Kidney (tissue), 14 donors: ENCODE measurements around the gene LHPP. TPM values are rescaled to one million over a fixed set of nuclear protein-coding genes. Genes with fewer than 3 reads are reported as not detected.

Source experiments
- DNase-seq, 5 donors: peaks; one replicate each; pipeline ENCODE4 v3.0.0-alpha.2; 2013 to 2020
- FAIRE-seq: peaks from 2 replicates; lab custom pipeline; 2012; peaks lifted over from hg19 to GRCh38; lab: Jason Lieb, UNC
- H3K27ac ChIP-seq, 2 donors: one replicate each; pipeline ENCODE4 v1.7.0; 2013; ENCODE audit warnings: low read depth in 2 of 2, low read length in 2 of 2, inconsistent platforms in 1 of 2
- H3K27me3 ChIP-seq: one replicate; pipeline ENCODE4 v1.7.1; 2013; ENCODE audit warnings: low read length, inconsistent platforms; ENCODE audit not compliant: control insufficient read depth, insufficient read depth
- H3K36me3 ChIP-seq, 3 donors: one replicate each; pipeline versions ENCODE4 v1.7.0 to v1.7.1; 2013; ENCODE audit warnings: low read length in 3 of 3, control low read depth in 1 of 3, inconsistent platforms in 1 of 3; ENCODE audit not compliant: insufficient read depth in 3 of 3, control insufficient read depth in 2 of 3
- H3K4me1 ChIP-seq, 3 donors: one replicate each; pipeline versions ENCODE4 v1.7.0 to v1.7.1; 2013; ENCODE audit warnings: low read length in 3 of 3, inconsistent platforms in 1 of 3, low read depth in 1 of 3; ENCODE audit not compliant: control insufficient read depth in 2 of 3, insufficient read depth in 2 of 3
- H3K4me3 ChIP-seq, 3 donors: one replicate each; pipeline versions ENCODE4 v1.7.0 to v1.8.1; 2013; ENCODE audit warnings: low read length in 3 of 3, control low read depth in 1 of 3, inconsistent platforms in 1 of 3
- H3K9ac ChIP-seq, 3 donors: one replicate each; pipeline versions ENCODE4 v1.7.0 to v1.7.1; 2013; ENCODE audit warnings: low read length in 3 of 3, control low read depth in 1 of 3, inconsistent platforms in 1 of 3
- H3K9me3 ChIP-seq, 3 donors: one replicate each; pipeline versions ENCODE4 v1.7.0 to v1.7.1; 2013; ENCODE audit warnings: low read length in 3 of 3, control low read depth in 1 of 3, inconsistent platforms in 1 of 3; ENCODE audit not compliant: control insufficient read depth in 2 of 3, insufficient read depth in 1 of 3
- intact Hi-C: fragments of 100-400 bp; cut with DNase I; formaldehyde crosslinking; loops from one replicate; pipeline ENCODE4 v1.11.1; 2022
- polyA plus RNA-seq: library from polyadenylated mRNA; stranded (reverse); fragments of 350-450 nt; fragmentation: Illumina TruSeq; extraction: RNeasy Lipid Tissue Mini Kit (QIAGEN cat#74804); gene quantifications from one replicate; pipeline ENCODE4 v1.2.3, GENCODE V29; 2014; ENCODE audit warnings: low read depth, low replicate concordance; ENCODE audit not compliant: insufficient read depth
- total RNA-seq: library from RNA; stranded (reverse); fragmentation: NEBNext Ultra II Directional; extraction: Animal tissue kit (Norgen Biotek cat#: 25700); gene quantifications from one replicate; pipeline ENCODE4 v1.2.1, GENCODE V29; 2021
- TF ChIP-seq, protein P1 (sequence below): IDR thresholded peaks from 3 replicates; pipeline ENCODE4 v1.5.1; 2012; ENCODE audit warnings: mild to moderate bottlenecking, moderate library complexity, borderline replicate concordance; ENCODE audit not compliant: insufficient read depth; ENCODE audit errors: extremely low read depth
- donor health status: control.
- donor health status: control.
- donor health status: control.
- donor health status: control.
- donor health status: control.
- donor health status: DM: yes; HTN: yes; CAD: no.
- donor health status: Normal renal cell carcinoma (clear cell type).

LHPP gene
- total and polyA plus RNA-seq, 2 donors from 2014 or later, result 16.6 to 52.5 TPM

DNA sequence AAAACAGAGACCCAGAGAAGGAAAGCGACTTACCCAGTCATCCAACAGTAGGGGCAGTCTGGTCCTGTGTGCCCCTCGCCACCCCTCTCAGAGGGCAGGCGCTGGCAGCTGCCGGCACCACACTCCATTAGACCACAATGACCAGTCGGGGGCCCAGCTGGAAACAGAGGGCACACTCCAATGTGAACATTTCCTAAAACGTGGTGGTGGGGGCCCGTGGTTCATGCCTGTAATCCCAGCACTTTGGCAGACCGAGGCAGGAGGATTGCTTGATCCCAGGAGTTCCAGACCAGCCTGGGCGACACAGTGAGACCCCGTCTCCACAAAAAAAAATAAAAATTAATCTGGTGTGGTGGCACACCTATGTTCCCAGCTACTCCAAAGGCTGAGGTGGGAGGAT is 42.0 kb upstream of the LHPP start:
- H3K27me3 ChIP-seq, result no peaks in the 10 kb centered on the region
- no peak overlapping the region for H3K4me3 ChIP-seq
- no peak overlapping the region for H3K9ac ChIP-seq
- H3K9me3 ChIP-seq, result no peaks in the 10 kb centered on the region
- DNase-seq, result peak in 1 of 5 donors; percentile 48
- H3K36me3 ChIP-seq, result no peaks in the 10 kb centered on the region
- intact Hi-C loops, result no loop called here
- no peak overlapping the region for H3K27ac ChIP-seq
- no peak for FAIRE-seq
- peaks cover 0 to 6% (median under 1%) of the 10 kb centered on the region in 3 donors for H3K4me1 ChIP-seq
- TF ChIP-seq, protein P1, sequence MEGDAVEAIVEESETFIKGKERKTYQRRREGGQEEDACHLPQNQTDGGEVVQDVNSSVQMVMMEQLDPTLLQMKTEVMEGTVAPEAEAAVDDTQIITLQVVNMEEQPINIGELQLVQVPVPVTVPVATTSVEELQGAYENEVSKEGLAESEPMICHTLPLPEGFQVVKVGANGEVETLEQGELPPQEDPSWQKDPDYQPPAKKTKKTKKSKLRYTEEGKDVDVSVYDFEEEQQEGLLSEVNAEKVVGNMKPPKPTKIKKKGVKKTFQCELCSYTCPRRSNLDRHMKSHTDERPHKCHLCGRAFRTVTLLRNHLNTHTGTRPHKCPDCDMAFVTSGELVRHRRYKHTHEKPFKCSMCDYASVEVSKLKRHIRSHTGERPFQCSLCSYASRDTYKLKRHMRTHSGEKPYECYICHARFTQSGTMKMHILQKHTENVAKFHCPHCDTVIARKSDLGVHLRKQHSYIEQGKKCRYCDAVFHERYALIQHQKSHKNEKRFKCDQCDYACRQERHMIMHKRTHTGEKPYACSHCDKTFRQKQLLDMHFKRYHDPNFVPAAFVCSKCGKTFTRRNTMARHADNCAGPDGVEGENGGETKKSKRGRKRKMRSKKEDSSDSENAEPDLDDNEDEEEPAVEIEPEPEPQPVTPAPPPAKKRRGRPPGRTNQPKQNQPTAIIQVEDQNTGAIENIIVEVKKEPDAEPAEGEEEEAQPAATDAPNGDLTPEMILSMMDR, result no peak

DNA sequence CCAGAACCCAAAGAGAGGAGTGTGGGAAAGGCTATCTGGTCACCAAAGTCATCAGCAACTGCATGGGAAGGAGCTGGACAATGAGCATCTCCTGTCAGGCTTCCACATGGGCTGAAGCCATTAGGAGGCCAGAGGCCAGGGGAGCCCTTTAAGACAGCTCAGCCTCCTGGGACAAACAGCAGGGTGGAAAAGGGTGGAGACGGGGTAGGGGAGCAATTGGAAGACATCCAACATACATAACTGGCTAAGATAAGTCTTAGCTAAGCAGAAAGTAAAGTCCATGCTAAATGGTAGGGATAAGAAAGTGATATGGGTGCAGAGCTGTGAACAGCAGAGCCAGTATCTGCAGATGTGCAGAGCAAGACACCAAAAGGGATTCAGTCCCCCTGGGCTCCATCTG is 41.4 kb upstream of the LHPP start:
- H3K36me3 ChIP-seq, result no peaks in the 10 kb centered on the region
- DNase-seq (no peak), FAIRE-seq (no peak)
- H3K27me3 ChIP-seq, result no peaks in the 10 kb centered on the region
- no peak overlapping the region for H3K27ac ChIP-seq
- H3K4me3 ChIP-seq, result no peak overlapping the region
- intact Hi-C loops, result no loop called here
- TF ChIP-seq, protein P1, result no peak
- H3K4me1 ChIP-seq, result peaks cover 0 to 5% (median 0%) of the 10 kb centered on the region in 3 donors
- no peaks in the 10 kb centered on the region for H3K9me3 ChIP-seq
- H3K9ac ChIP-seq, result no peak overlapping the region

DNA sequence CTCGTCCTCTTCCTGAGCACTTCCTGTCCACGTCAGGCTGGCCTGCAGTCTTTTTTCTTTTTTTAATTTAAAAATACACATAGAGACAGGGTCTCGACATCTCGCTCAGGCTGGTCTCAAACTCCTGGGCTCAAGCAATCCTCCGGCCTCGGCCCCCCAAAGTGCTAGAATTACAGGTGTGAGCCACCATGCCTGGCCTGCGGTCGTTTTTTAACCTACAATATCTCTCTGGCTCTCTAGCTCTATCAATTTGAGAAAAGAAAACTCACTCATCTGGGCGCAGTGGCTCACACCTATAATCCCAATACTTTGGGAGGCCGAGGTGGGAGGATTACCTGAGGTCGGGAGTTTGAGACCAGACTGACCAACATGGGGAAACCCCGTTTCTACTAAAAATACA is 38.9 kb upstream of the LHPP start:
- intact Hi-C loops, result no loop called here
- Histone ChIP-seq H3K4me1 (peaks cover 0 to 3% (median 0%) of the 10 kb centered on the region in 3 donors), H3K9ac (no peak overlapping the region), H3K9me3 (no peaks in the 10 kb centered on the region), H3K4me3 (no peak overlapping the region), H3K27ac (no peak overlapping the region), H3K36me3 (no peaks in the 10 kb centered on the region), H3K27me3 (no peaks in the 10 kb centered on the region)
- FAIRE-seq (no peak), DNase-seq (no peak)
- TF ChIP-seq, protein P1, result no peak

DNA sequence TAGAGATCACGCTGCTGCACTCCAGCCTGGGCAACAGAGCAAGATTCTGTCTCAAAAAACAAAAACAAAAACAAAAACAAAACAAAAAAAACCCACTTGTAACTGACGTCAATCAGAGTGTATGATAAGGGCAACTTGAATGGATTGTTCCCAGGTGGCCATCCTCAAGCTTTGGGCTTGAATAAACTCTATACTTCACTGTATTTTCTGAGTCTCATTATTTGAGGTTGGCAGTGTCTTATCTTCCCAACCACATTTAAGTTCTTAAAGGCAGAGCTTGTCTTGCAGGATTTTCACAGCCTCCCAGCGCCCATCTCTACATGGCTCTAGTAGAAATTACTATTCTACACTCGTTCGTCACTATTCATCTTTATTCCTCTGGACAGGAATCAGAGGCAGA is 37.8 kb upstream of the LHPP start:
- no peaks in the 10 kb centered on the region for H3K27me3 ChIP-seq
- intact Hi-C loops, result no loop called here
- no peaks in the 10 kb centered on the region for H3K9me3 ChIP-seq
- H3K36me3 ChIP-seq, result no peaks in the 10 kb centered on the region
- TF ChIP-seq, protein P1, result no peak
- no peak for FAIRE-seq
- H3K27ac ChIP-seq, result no peak overlapping the region
- H3K4me1 ChIP-seq, result no peaks in the 10 kb centered on the region
- no peak overlapping the region for H3K9ac ChIP-seq
- DNase-seq, result no peak
- no peak overlapping the region for H3K4me3 ChIP-seq
